WTC11 (cell line): ENCODE measurements around the gene PRM2. TPM values are rescaled to one million over a fixed set of nuclear protein-coding genes. Genes with fewer than 3 reads are reported as not detected.
A peak's percentile ranks its signal among the peaks of the same experiment; 100 is the strongest.

ENCODE experiments used
- ATAC-seq: fragments of 200-7000 bp; cut with Tn5 transposase; 2 replicates; pipeline ENCODE4 v1.10.0; 2021; ENCODE audit warnings: mild to moderate bottlenecking, moderate library complexity
- CTCF ChIA-PET: fragments of 300-600 bp; sonication (Branson Sonifier 250); formaldehyde crosslinking; loops from one replicate; lab custom pipeline; 2021; ENCODE audit warnings: antibody characterized with exemption; lab: Charles Lee
- POLR2A ChIA-PET: fragments of 350-600 bp; sonication (Branson Sonifier 250); formaldehyde crosslinking; loops from one replicate; lab custom pipeline; 2021; ENCODE audit warnings: antibody characterized with exemption; lab: Charles Lee
- DNase-seq: peaks from one replicate; pipeline ENCODE4 v3.0.0; 2021; ENCODE audit warnings: low spot score
- H3K27ac Mint-ChIP-seq: 2 replicates; pipeline ENCODE4 v1.8.0; 2021; ENCODE audit warnings: mixed read lengths
- H3K27me3 Mint-ChIP-seq: 2 replicates; pipeline ENCODE4 v1.8.0; 2021; ENCODE audit warnings: low read depth, mild to moderate bottlenecking, moderate library complexity, mixed read lengths
- H3K36me3 Mint-ChIP-seq: 2 replicates; pipeline ENCODE4 v1.8.0; 2021; ENCODE audit warnings: mixed read lengths
- H3K4me1 Mint-ChIP-seq: 2 replicates; pipeline ENCODE4 v1.8.0; 2022; ENCODE audit warnings: mixed read lengths
- H3K4me3 Mint-ChIP-seq: 2 replicates; pipeline ENCODE4 v1.8.0; 2021; ENCODE audit warnings: mild to moderate bottlenecking, moderate library complexity, mixed read lengths
- H3K9me3 Mint-ChIP-seq: 2 replicates; pipeline ENCODE4 v1.8.0; 2021; ENCODE audit warnings: mixed read lengths
- ATF2 ChIP-seq: sonication (generic); formaldehyde crosslinking; IDR thresholded peaks from 2 replicates; pipeline ENCODE4 v1.8.1; 2022; ENCODE audit warnings: low read depth, missing genetic modification reagents, borderline replicate concordance
- E2F4 ChIP-seq: sonication (generic); formaldehyde crosslinking; IDR thresholded peaks from 2 replicates; pipeline ENCODE4 v1.8.1; 2022; ENCODE audit warnings: low read depth, mild to moderate bottlenecking, moderate library complexity, missing genetic modification reagents, borderline replicate concordance
- GTF2I ChIP-seq: fragments of 250-450 bp; sonication (Bioruptor Pico); conservative IDR thresholded peaks from 2 replicates; pipeline ENCODE4 v1.4.0; 2021; ENCODE audit warnings: mild to moderate bottlenecking
- HMGXB4 ChIP-seq: sonication (generic); formaldehyde crosslinking; IDR thresholded peaks from 2 replicates; pipeline ENCODE4 v1.8.1; 2023; ENCODE audit warnings: mild to moderate bottlenecking, moderate library complexity, missing genetic modification reagents
- PREB ChIP-seq: sonication (generic); formaldehyde crosslinking; IDR thresholded peaks from 2 replicates; pipeline ENCODE4 v1.8.1; 2022; ENCODE audit warnings: mild to moderate bottlenecking, missing genetic modification reagents, moderate library complexity, borderline replicate concordance
- PRRX2 ChIP-seq: fragments of 250-450 bp; sonication (Bioruptor Pico); IDR thresholded peaks from 2 replicates; pipeline ENCODE4 v1.8.0; 2021; ENCODE audit warnings: mild to moderate bottlenecking
- SMAD3 ChIP-seq: sonication (generic); formaldehyde crosslinking; IDR thresholded peaks from 2 replicates; pipeline ENCODE4 v1.8.0; 2022; ENCODE audit warnings: missing genetic modification reagents, mild to moderate bottlenecking, borderline replicate concordance
- TCF7 ChIP-seq: sonication (generic); formaldehyde crosslinking; IDR thresholded peaks from 2 replicates; pipeline ENCODE4 v1.8.0; 2022; ENCODE audit warnings: mild to moderate bottlenecking, low read depth, missing genetic modification reagents, moderate library complexity
- TEAD1 ChIP-seq: sonication (generic); formaldehyde crosslinking; IDR thresholded peaks from 2 replicates; pipeline ENCODE4 v1.8.0; 2022; ENCODE audit warnings: mild to moderate bottlenecking, missing genetic modification reagents
- USF1 ChIP-seq: sonication (generic); formaldehyde crosslinking; IDR thresholded peaks from 2 replicates; pipeline ENCODE4 v1.8.0; 2022; ENCODE audit warnings: mild to moderate bottlenecking, missing genetic modification reagents
- ZBTB43 ChIP-seq: sonication (generic); formaldehyde crosslinking; IDR thresholded peaks from 2 replicates; pipeline ENCODE4 v1.8.1; 2023; ENCODE audit warnings: mild to moderate bottlenecking, missing genetic modification reagents
- ZNF121 ChIP-seq: sonication (generic); formaldehyde crosslinking; IDR thresholded peaks from 2 replicates; pipeline ENCODE4 v1.8.0; 2023; ENCODE audit warnings: missing genetic modification reagents
- ZNF232 ChIP-seq: sonication (generic); formaldehyde crosslinking; IDR thresholded peaks from 2 replicates; pipeline ENCODE4 v1.8.0; 2022; ENCODE audit warnings: mild to moderate bottlenecking, missing genetic modification reagents
- ZNF263 ChIP-seq: sonication (generic); formaldehyde crosslinking; IDR thresholded peaks from 2 replicates; pipeline ENCODE4 v1.8.1; 2022; ENCODE audit warnings: low read depth, mild to moderate bottlenecking, moderate library complexity, missing genetic modification reagents
- ZNF317 ChIP-seq: sonication (generic); formaldehyde crosslinking; IDR thresholded peaks from 2 replicates; pipeline ENCODE4 v1.8.1; 2023; ENCODE audit warnings: low read depth, mild to moderate bottlenecking, moderate library complexity, missing genetic modification reagents, borderline replicate concordance
- ZNF396 ChIP-seq: fragments of 250-450 bp; sonication (Bioruptor Pico); IDR thresholded peaks from 2 replicates; pipeline ENCODE4 v1.8.0; 2021; ENCODE audit warnings: mild to moderate bottlenecking, moderate library complexity, borderline replicate concordance
- ZNF425 ChIP-seq: fragments of 250-450 bp; sonication (Bioruptor Pico); conservative IDR thresholded peaks from 2 replicates; pipeline ENCODE4 v1.9.0; 2021; ENCODE audit warnings: mild to moderate bottlenecking
- ZNF671 ChIP-seq: fragments of 250-450 bp; sonication (Bioruptor Pico); IDR thresholded peaks from 2 replicates; pipeline ENCODE4 v1.8.0; 2021; ENCODE audit warnings: mild to moderate bottlenecking
- ZSCAN18 ChIP-seq: fragments of 250-450 bp; sonication (Bioruptor Pico); IDR thresholded peaks from 2 replicates; pipeline ENCODE4 v2.1.2; 2022; ENCODE audit warnings: mild to moderate bottlenecking, moderate library complexity
- total RNA-seq: library from RNA; stranded (reverse); gene quantifications from 3 replicates; pipeline ENCODE4 v1.2.3, GENCODE V29; 2021

Gene PRM2
- total RNA-seq, 1 experiment from 2014 or later: not detected

- CTCF ChIA-PET: no interaction called here
- POLR2A ChIA-PET: no interaction called here
- no peak for TF ChIP-seq ZNF396
- TF ChIP-seq PREB: no peak
- no peak for TF ChIP-seq E2F4 (CRISPR knock-in tag)
- no peak for TF ChIP-seq ZBTB43 (CRISPR knock-in tag)
- no peak for TF ChIP-seq ZNF671 (CRISPR knock-in tag)
- TF ChIP-seq USF1: no peak
- no peak for TF ChIP-seq ATF2 (CRISPR knock-in tag)
- TF ChIP-seq SMAD3: no peak
- no peak for TF ChIP-seq PRRX2 (CRISPR knock-in tag)
- no peak for TF ChIP-seq ZSCAN18 (CRISPR knock-in tag)
- no peak for TF ChIP-seq ZNF232
- no peak for TF ChIP-seq ZNF263 (CRISPR knock-in tag)
- TF ChIP-seq GTF2I: no peak
- TF ChIP-seq TEAD1: no peak
- Mint-ChIP-seq H3K27ac (peak overlapping the region; percentile 55; the same call in 1 of the 2 replicates), H3K4me3 (no peak overlapping the region), H3K4me1 (peaks cover 36% of the 10 kb centered on the region), H3K36me3 (no peaks in the 10 kb centered on the region), H3K9me3 (peaks cover 4% of the 10 kb centered on the region; the same call in 1 of the 2 replicates), H3K27me3 (no peaks in the 10 kb centered on the region)
- DNase-seq (no peak), ATAC-seq (no peak)
Measured at GRCh38 chr16:11301645-11302501, 25.6 kb upstream of the PRM2 start.

GRCh38 chr16:11300560-11300892, 24.2 kb upstream of the PRM2 start:
- H3K27ac Mint-ChIP-seq: no peak overlapping the region
- POLR2A ChIA-PET: no interaction called here
- ATAC-seq: no peak
- no peaks in the 10 kb centered on the region for H3K36me3 Mint-ChIP-seq
- CTCF ChIA-PET: no interaction called here
- no peaks in the 10 kb centered on the region for H3K27me3 Mint-ChIP-seq
- H3K4me3 Mint-ChIP-seq: no peak overlapping the region
- peaks cover 41% of the 10 kb centered on the region for H3K4me1 Mint-ChIP-seq
- peaks cover under 1% of the 10 kb centered on the region; the same call in 1 of the 2 replicates for H3K9me3 Mint-ChIP-seq
- no peak for DNase-seq
- no peak for TF ChIP-seq HMGXB4 (CRISPR knock-in tag)
- TF ChIP-seq ZNF317: no peak
- TF ChIP-seq ZNF121 (CRISPR knock-in tag): no peak
- no peak for TF ChIP-seq ZNF396
- no peak for TF ChIP-seq ZNF425
- TF ChIP-seq TCF7 (CRISPR knock-in tag): no peak
